SK-N-SH (cell line): ENCODE results near the gene DCAF8. TPM values are rescaled to one million over a fixed set of nuclear protein-coding genes. Genes with fewer than 3 reads are reported as not detected.

ENCODE experiments used
- CTCF ChIA-PET: fragments of 300-600, 350-600 bp; formaldehyde crosslinking; extraction: SDS; loops from one replicate; lab custom pipeline; 2021; lab: Yijun Ruan, JAX
- POLR2A ChIA-PET: fragments of 350-600 bp; sonication (Branson Sonifier 250); formaldehyde crosslinking; extraction: SDS; loops from one replicate; lab custom pipeline; 2020; ENCODE audit warnings: antibody characterized with exemption, inconsistent platforms; lab: Yijun Ruan, JAX
- DNase-seq: peaks from one replicate; pipeline ENCODE4 v3.0.0; 2012
- H2AFZ ChIP-seq: fragments of 200-600 bp; sonication (generic); 2 replicates; pipeline ENCODE4 v1.8.1; 2016; ENCODE audit warnings: antibody characterized with exemption, mild to moderate bottlenecking, low read depth
- H3F3A ChIP-seq: fragments of 200-600 bp; sonication (generic); replicated peaks from 2 replicates; pipeline ENCODE3; 2016; ENCODE audit warnings: antibody characterized with exemption, mild to moderate bottlenecking; ENCODE audit not compliant: insufficient read depth
- H3K27ac ChIP-seq, 2 experiments: fragments of 200-500 bp in 1 of 2; fragments of 200-600 bp in 1 of 2; sonication (Bioruptor generic) in 1 of 2; sonication (generic), shearing (Covaris generic) in 1 of 2; 2 replicates each; pipeline versions ENCODE4 v1.5.1 to v1.6.1; 2014 to 2016; ENCODE audit warnings: low read depth in 2 of 2, inconsistent platforms in 1 of 2, low read length in 1 of 2, mild to moderate bottlenecking in 1 of 2, mixed read lengths in 1 of 2
- H3K27me3 ChIP-seq: fragments of 200-600 bp; sonication (generic), shearing (Covaris generic); 2 replicates; pipeline ENCODE4 v1.6.1; 2016; ENCODE audit warnings: mixed run types; ENCODE audit not compliant: insufficient read depth
- H3K36me3 ChIP-seq, 2 experiments: fragments of 200-500 bp in 1 of 2; fragments of 200-600 bp in 1 of 2; sonication (Bioruptor generic) in 1 of 2; sonication (generic) in 1 of 2; replicated peaks in 1 of 2; 2 replicates each; pipeline versions ENCODE3 to v1.5.1; 2014 to 2016; ENCODE audit warnings: low read length in 1 of 2, mild to moderate bottlenecking in 1 of 2; ENCODE audit not compliant: insufficient read depth in 2 of 2, control insufficient read depth in 1 of 2
- H3K4me1 ChIP-seq, 2 experiments: fragments of 200-500 bp in 1 of 2; fragments of 200-600 bp in 1 of 2; sonication (Bioruptor generic) in 1 of 2; sonication (generic), shearing (Covaris generic) in 1 of 2; 2 replicates each; pipeline versions ENCODE4 v1.5.1 to v1.6.1; 2014 to 2016; ENCODE audit warnings: low read depth in 1 of 2, low read length in 1 of 2, mixed run types in 1 of 2; ENCODE audit not compliant: insufficient read depth in 2 of 2, control insufficient read depth in 1 of 2
- H3K4me2 ChIP-seq: fragments of 200-600 bp; sonication (generic), shearing (Covaris generic); 2 replicates; pipeline ENCODE4 v1.6.1; 2017; ENCODE audit warnings: mixed run types
- H3K4me3 ChIP-seq, 2 experiments: fragments of 200-500 bp in 1 of 2; fragments of 200-600 bp in 1 of 2; sonication (Bioruptor generic) in 1 of 2; sonication (generic), shearing (Covaris generic) in 1 of 2; 2 replicates each; pipeline versions ENCODE4 v1.5.1 to v1.8.1; 2014 to 2016; ENCODE audit warnings: low read depth in 2 of 2, inconsistent platforms in 1 of 2, low read length in 1 of 2, mild to moderate bottlenecking in 1 of 2, mixed read lengths in 1 of 2, moderate library complexity in 1 of 2
- H3K79me2 ChIP-seq: fragments of 200-600 bp; sonication (generic); 2 replicates; pipeline ENCODE4 v1.8.1; 2017; ENCODE audit warnings: mild to moderate bottlenecking; ENCODE audit not compliant: insufficient read depth
- H3K9ac ChIP-seq: fragments of 200-600 bp; sonication (generic); 2 replicates; pipeline ENCODE4 v1.6.1; 2017; ENCODE audit warnings: mixed run types
- H3K9me2 ChIP-seq: fragments of 200-600 bp; sonication (generic); 2 replicates; pipeline ENCODE4 v1.6.1; 2017; ENCODE audit warnings: mixed run types
- H3K9me3 ChIP-seq: fragments of 200-600 bp; sonication (generic); 2 replicates; pipeline ENCODE4 v1.6.1; 2017; ENCODE audit warnings: mixed run types, mild to moderate bottlenecking, moderate library complexity
- H4K20me1 ChIP-seq: fragments of 200-600 bp; sonication (generic); 2 replicates; pipeline ENCODE4 v1.6.1; 2017; ENCODE audit warnings: mild to moderate bottlenecking, mixed run types; ENCODE audit not compliant: insufficient read depth
- CHD2 ChIP-seq: fragments of 150-350 bp; IDR thresholded peaks from 2 replicates; pipeline ENCODE4 v1.6.1; 2018; ENCODE audit warnings: low read length; ENCODE audit not compliant: partially characterized antibody
- ELF1 ChIP-seq: IDR thresholded peaks from 2 replicates; pipeline ENCODE4 v1.4.0; 2012
- EP300 ChIP-seq, 2 experiments: IDR thresholded peaks; 2 replicates each; pipeline versions ENCODE4 v1.4.0 to v1.6.1; 2012; ENCODE audit warnings: borderline replicate concordance in 1 of 2, low read depth in 1 of 2, low read length in 1 of 2
- FOXJ3 ChIP-seq: sonication (generic); formaldehyde crosslinking; IDR thresholded peaks from 2 replicates; pipeline ENCODE4 v1.5.1; 2020; ENCODE audit warnings: mild to moderate bottlenecking, missing genetic modification reagents
- FOXM1 ChIP-seq: IDR thresholded peaks from 2 replicates; pipeline ENCODE4 v1.4.0; 2012; ENCODE audit warnings: low read depth, mild to moderate bottlenecking
- GATA2 ChIP-seq: sonication (generic); formaldehyde crosslinking; IDR thresholded peaks from 2 replicates; pipeline ENCODE4 v1.5.0; 2020; ENCODE audit warnings: mild to moderate bottlenecking, missing genetic modification reagents
- IRF3 ChIP-seq: fragments of 150-350 bp; IDR thresholded peaks from 2 replicates; pipeline ENCODE4 v1.6.1; 2016; ENCODE audit warnings: mild to moderate bottlenecking, low read depth, low read length
- MAX ChIP-seq: IDR thresholded peaks from 2 replicates; pipeline ENCODE4 v1.4.0; 2012; ENCODE audit warnings: low read depth
- MEF2A ChIP-seq: IDR thresholded peaks from 2 replicates; pipeline ENCODE4 v1.4.0; 2012; ENCODE audit warnings: low read depth, borderline replicate concordance
- RCOR1 ChIP-seq: fragments of 150-350 bp; IDR thresholded peaks from 2 replicates; pipeline ENCODE4 v1.6.1; 2017; ENCODE audit warnings: antibody characterized with exemption, low read length
- RFX5 ChIP-seq: IDR thresholded peaks from 2 replicates; pipeline ENCODE4 v1.6.1; 2012; ENCODE audit warnings: mild to moderate bottlenecking, improper control_type of control experiment, low read length
- RXRA ChIP-seq: IDR thresholded peaks from 2 replicates; pipeline ENCODE4 v1.4.0; 2012; ENCODE audit warnings: low read depth, mild to moderate bottlenecking, borderline replicate concordance
- SIN3A ChIP-seq: IDR thresholded peaks from 2 replicates; pipeline ENCODE4 v1.6.1; 2012; ENCODE audit warnings: low read depth, mild to moderate bottlenecking, low read length, moderate library complexity, borderline replicate concordance
- TAF1 ChIP-seq: IDR thresholded peaks from 2 replicates; pipeline ENCODE4 v1.6.1; 2012; ENCODE audit warnings: low read depth, mild to moderate bottlenecking, low read length, moderate library complexity, borderline replicate concordance
- TCF12 ChIP-seq: IDR thresholded peaks from 2 replicates; pipeline ENCODE4 v1.4.0; 2012
- TEAD4 ChIP-seq: IDR thresholded peaks from 2 replicates; pipeline ENCODE4 v1.4.0; 2012; ENCODE audit warnings: mild to moderate bottlenecking, borderline replicate concordance; ENCODE audit not compliant: insufficient read depth
- USF1 ChIP-seq: IDR thresholded peaks from 2 replicates; pipeline ENCODE4 v1.4.0; 2012; ENCODE audit warnings: low read depth, borderline replicate concordance
- YY1 ChIP-seq: IDR thresholded peaks from 2 replicates; pipeline ENCODE4 v1.4.0; 2012; ENCODE audit warnings: low read depth, mild to moderate bottlenecking
- ZBTB33 ChIP-seq: IDR thresholded peaks from 2 replicates; pipeline ENCODE4 v1.4.0; 2012; ENCODE audit warnings: low read depth, borderline replicate concordance
- WGBS: methylation state at CpG from one replicate; pipeline ENCODE4 v1.1.6; 2017; ENCODE audit warnings: low lambda C conversion rate; 5-methylcytosine and 5-hydroxymethylcytosine counted together
- polyA plus RNA-seq, 3 experiments: library from polyadenylated mRNA; depleted of rRNA; stranded (reverse); fragments of >200 nt; gene quantifications; 2 replicates each; pipeline ENCODE4 v1.2.3, GENCODE V29; 2012

Gene DCAF8
- polyA plus RNA-seq, 1 of the 3 experiments (the other 2 are of a cell fraction): 108 TPM

GRCh38 chr1:160225345-160225744, 37.0 kb downstream of the DCAF8 start:
- ChIA-PET POLR2A (no interaction called here), CTCF (interaction anchor here (1.1 to 3.8 kb wide), 6 partner anchors 11 to 140 kb away, joined by 3 to 29 read pairs (median 6); no protein-coding TSS in a partner anchor)
- no peaks in the 10 kb centered on the region for H3K79me2 ChIP-seq
- no peak for DNase-seq
- H3K36me3 ChIP-seq: peaks cover 52 to 92% of the 10 kb centered on the region in 2 experiments
- no peak overlapping the region for H3K4me3 ChIP-seq
- no peaks in the 10 kb centered on the region for H4K20me1 ChIP-seq
- peaks cover 12% of the 10 kb centered on the region for H3F3A ChIP-seq
- no peaks in the 10 kb centered on the region for H3K9me3 ChIP-seq
- TF ChIP-seq CHD2: no peak
- TF ChIP-seq USF1: no peak
- no peak for TF ChIP-seq RFX5
- TF ChIP-seq RCOR1: no peak
- TF ChIP-seq ELF1: no peak
- TF ChIP-seq MAX: no peak
- TF ChIP-seq TEAD4: no peak
- no peak for TF ChIP-seq SIN3A
- no peak for TF ChIP-seq TAF1
- no peak for TF ChIP-seq IRF3
- no peak for TF ChIP-seq ZBTB33
- TF ChIP-seq EP300 (IDR thresholded peaks at IDR 0.05; ENCODE audit: borderline replicate concordance in 1 of 2, low read depth in 1 of 2, low read length in 1 of 2): no peak
- no peak for TF ChIP-seq GATA2 (CRISPR knock-in tag)
- no peak for TF ChIP-seq TCF12
- no peak for TF ChIP-seq FOXJ3
- TF ChIP-seq RXRA: no peak
- no peak for TF ChIP-seq FOXM1
- no peak for TF ChIP-seq MEF2A
- no peak for TF ChIP-seq YY1
- no peak overlapping the region for H3K9ac ChIP-seq
- no peaks in the 10 kb centered on the region for H3K27me3 ChIP-seq
- WGBS: 70% methylated on average over 2 of the region's 2 CpGs
- H2AFZ ChIP-seq: no peak overlapping the region
- no peak overlapping the region for H3K4me2 ChIP-seq
- no peaks in the 10 kb centered on the region for H3K9me2 ChIP-seq
- H3K4me1 ChIP-seq: no peaks in the 10 kb centered on the region
- no peak overlapping the region for H3K27ac ChIP-seq
